ENCODE data around the gene TBC1D10B. TPM values are rescaled to one million over a fixed set of nuclear protein-coding genes. Genes with fewer than 3 reads are reported as not detected.
"Not testable (repeated sequence)": the region's sequence is repeated elsewhere in the genome, so short reads cannot be mapped to it uniquely, and the experiment has no call there.

TBC1D10B gene
- total RNA-seq, 2 experiments from 2014 or later: 69.2 TPM

- H3K4me3 Mint-ChIP-seq: peak overlapping the region; percentile 89
- peaks cover 20% of the 10 kb centered on the region for H3K4me1 Mint-ChIP-seq
- peak; percentile 86 for DNase-seq
- peak overlapping the region; percentile 76 for H3K27ac Mint-ChIP-seq
- CTCF ChIA-PET: interaction anchor here (0.6 to 1.5 kb wide), 4 partner anchors 74 to 280 kb away, joined by 3 to 5 read pairs (median 4); partner anchors contain the start of gene ZNF764
- POLR2A ChIA-PET: interaction anchor here (0.6 to 2.1 kb wide), 19 partner anchors 10 to 271 kb away, joined by 3 to 20 read pairs (median 5); partner anchors contain the start of genes ALDOA, CD2BP2, SEPTIN1 and TBC1D10B
- not testable (repeated sequence) for H3K27me3 Mint-ChIP-seq; H3K9me3 Mint-ChIP-seq; H3K36me3 Mint-ChIP-seq (ENCODE audit: low read depth)
Observed at GRCh38 chr16:30335028-30335597, 35.2 kb downstream of the TBC1D10B start.

- ChIA-PET POLR2A (interaction anchor here (1.0 to 2.1 kb wide), 10 partner anchors 12 to 269 kb away, joined by 3 to 20 read pairs (median 8); partner anchors contain the start of genes ALDOA, CD2BP2, SEPTIN1 and TBX6), CTCF (interaction anchor here (0.6 to 1.5 kb wide), 3 partner anchors 75 to 279 kb away, joined by 3 to 5 read pairs (median 4); partner anchors contain the start of gene ZNF764)
- Mint-ChIP-seq H3K4me1 (peaks cover 20% of the 10 kb centered on the region), H3K4me3 (peak overlapping the region; percentile 89), H3K27ac (peak overlapping the region; percentile 80)
- not testable (repeated sequence) for H3K36me3 Mint-ChIP-seq (ENCODE audit: low read depth); H3K9me3 Mint-ChIP-seq; H3K27me3 Mint-ChIP-seq
- DNase-seq: peak; percentile 91
Observed at GRCh38 chr16:30334473-30334989, 35.8 kb downstream of the TBC1D10B start.

GRCh38 chr16:30324220-30324619 lies 46.1 kb downstream of the TBC1D10B start:
- CTCF ChIA-PET; POLR2A ChIA-PET; H3K4me3 Mint-ChIP-seq; DNase-seq; H3K9me3 Mint-ChIP-seq; H3K27me3 Mint-ChIP-seq; H3K27ac Mint-ChIP-seq; H3K36me3 Mint-ChIP-seq (ENCODE audit: low read depth): not testable (repeated sequence)
- peaks cover 14% of the 10 kb centered on the region for H3K4me1 Mint-ChIP-seq

- H3K9me3 Mint-ChIP-seq; CTCF ChIA-PET; DNase-seq; H3K27ac Mint-ChIP-seq; H3K4me1 Mint-ChIP-seq; H3K27me3 Mint-ChIP-seq; H3K4me3 Mint-ChIP-seq; H3K36me3 Mint-ChIP-seq (ENCODE audit: low read depth); POLR2A ChIA-PET: not testable (repeated sequence)
Observed at GRCh38 chr16:30318647-30319046, 51.6 kb downstream of the TBC1D10B start.

- H3K27ac Mint-ChIP-seq; DNase-seq; H3K9me3 Mint-ChIP-seq; H3K27me3 Mint-ChIP-seq; H3K4me3 Mint-ChIP-seq; POLR2A ChIA-PET; CTCF ChIA-PET; H3K36me3 Mint-ChIP-seq (ENCODE audit: low read depth): not testable (repeated sequence)
- peaks cover 15% of the 10 kb centered on the region for H3K4me1 Mint-ChIP-seq
Observed at GRCh38 chr16:30310937-30311336, 59.4 kb downstream of the TBC1D10B start.

GRCh38 chr16:30309255-30309654 lies 61.0 kb downstream of the TBC1D10B start:
- DNase-seq, CTCF ChIA-PET, H3K27ac Mint-ChIP-seq: not testable (repeated sequence)

More at GRCh38 chr16:30309255-30309654, 61.0 kb downstream of the TBC1D10B start:
- H3K36me3 Mint-ChIP-seq (ENCODE audit: low read depth); H3K27me3 Mint-ChIP-seq; H3K4me3 Mint-ChIP-seq; POLR2A ChIA-PET; H3K9me3 Mint-ChIP-seq: not testable (repeated sequence)
- peaks cover 13% of the 10 kb centered on the region for H3K4me1 Mint-ChIP-seq

Other genes starting within 250 kb of the TBC1D10B start
- 100 to 1,000 TPM; 108 to 111 TPM for gene MAPK3, start 247.3 kb downstream of the TBC1D10B start, total RNA-seq
- gene CORO1A, start 186.9 kb downstream of the TBC1D10B start, total RNA-seq: 1,000 to 10,000 TPM; 1,737 to 1,754 TPM
- gene BOLA2B, start 176.8 kb downstream of the TBC1D10B start, total RNA-seq: 100 to 1,000 TPM; 145 to 146 TPM
- 100 to 1,000 TPM; 102 to 149 TPM for gene SLX1A, start 176.6 kb downstream of the TBC1D10B start, total RNA-seq
- 10 to 100 TPM; 23.3 to 28.4 TPM for gene SULT1A3, start 171.2 kb downstream of the TBC1D10B start, total RNA-seq
- 1 to 10 TPM; 5.1 to 9.8 TPM for gene NPIPB13, start 122.0 kb downstream of the TBC1D10B start, total RNA-seq
- 10 to 100 TPM; 75.6 to 75.9 TPM for gene CD2BP2, start 15.2 kb downstream of the TBC1D10B start, total RNA-seq
- 1 to 10 TPM in 1 of 2 experiments, not detected in 1; 1.2 TPM for gene MYL11, start 4.3 kb upstream of the TBC1D10B start, total RNA-seq
- gene SEPTIN1, start 12.1 kb upstream of the TBC1D10B start, total RNA-seq: 100 to 1,000 TPM; 343 to 354 TPM
- 10 to 100 TPM; 14.2 to 14.5 TPM for gene ZNF48, start 24.9 kb upstream of the TBC1D10B start, total RNA-seq
- 1 to 10 TPM; 4.2 to 4.5 TPM for gene ZNF771, start 37.1 kb upstream of the TBC1D10B start, total RNA-seq
- 10 to 100 TPM; 51.3 to 51.4 TPM for gene DCTPP1, start 59.5 kb upstream of the TBC1D10B start, total RNA-seq
- 10 to 100 TPM; 56.3 to 57.8 TPM for gene SEPHS2, start 75.4 kb upstream of the TBC1D10B start, total RNA-seq
- gene ITGAL, start 102.2 kb upstream of the TBC1D10B start, total RNA-seq: 100 to 1,000 TPM; 583 to 586 TPM
- gene ZNF768, start 156.1 kb upstream of the TBC1D10B start, total RNA-seq: 1 to 10 TPM; 5.9 to 6.0 TPM
- gene ZNF747, start 164.4 kb upstream of the TBC1D10B start, total RNA-seq: 10 to 100 TPM; 10.6 to 10.7 TPM
- 10 to 100 TPM; 16.0 to 16.8 TPM for gene ZNF764, start 187.9 kb upstream of the TBC1D10B start, total RNA-seq
- gene ZNF688, start 201.2 kb upstream of the TBC1D10B start, total RNA-seq: 10 to 100 TPM; 19.2 to 22.8 TPM
- gene ZNF785, start 215.2 kb upstream of the TBC1D10B start, total RNA-seq: 10 to 100 TPM; 12.9 to 13.3 TPM
- 10 to 100 TPM in 1 of 2 experiments, 1 to 10 TPM in 1; 9.9 to 11.7 TPM for gene ZNF689, start 239.9 kb upstream of the TBC1D10B start, total RNA-seq